ENCODE data around the gene CSNK1A1L.

DNA sequence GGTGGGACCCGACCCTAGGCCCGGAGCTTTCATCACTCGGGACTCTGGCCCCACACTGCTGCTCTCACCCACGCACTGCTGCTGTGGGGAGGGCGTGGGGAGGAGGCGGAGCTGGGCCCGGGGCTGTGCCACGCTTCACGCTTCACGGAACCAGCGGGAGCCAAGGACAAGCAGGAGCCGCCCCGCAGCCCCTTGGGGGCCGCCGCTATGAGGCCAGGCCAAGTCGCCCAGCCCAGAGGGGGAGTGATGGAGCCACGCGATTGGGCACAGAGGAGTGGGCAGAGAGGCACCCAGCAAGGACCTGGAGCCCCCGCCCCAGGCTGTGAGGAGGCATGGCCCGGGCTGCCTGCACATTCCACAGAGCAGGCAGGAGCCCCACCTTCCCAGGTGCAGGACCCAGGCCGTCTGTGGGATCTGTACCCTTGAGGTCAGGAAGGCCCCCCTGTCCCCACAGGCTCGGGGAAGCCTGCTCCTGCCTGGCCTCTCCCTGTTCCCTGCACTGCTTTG, 35.8 kb downstream of the CSNK1A1L start:
- TF ChIP-seq CHD4 (IDR thresholded peaks at IDR 0.05) = no peak
- no peak for TF ChIP-seq POLR2A (IDR thresholded peaks at IDR 0.05; ENCODE audit: low read depth, low read length)
- no peak for TF ChIP-seq CEBPB (IDR thresholded peaks at IDR 0.05; ENCODE audit: borderline replicate concordance in 1 of 2, low read depth in 2 of 2, low read length in 2 of 2)
- TF ChIP-seq MYC (IDR thresholded peaks at IDR 0.05; ENCODE audit: insufficient read depth, insufficient read length, insufficient replicate concordance, low read length, severe bottlenecking) = no peak
- no peak for TF ChIP-seq NR2C2 (IDR thresholded peaks at IDR 0.05; ENCODE audit: borderline replicate concordance, control insufficient read depth, insufficient read length, low read depth)
- no peak for TF ChIP-seq RAD21 (IDR thresholded peaks at IDR 0.05; ENCODE audit: insufficient read depth, low read depth, low read length)
- no peak for TF ChIP-seq EZH2 (IDR thresholded peaks at IDR 0.05; ENCODE audit: borderline replicate concordance, control insufficient read depth, low read depth, low read length)
- TF ChIP-seq, protein P1, sequence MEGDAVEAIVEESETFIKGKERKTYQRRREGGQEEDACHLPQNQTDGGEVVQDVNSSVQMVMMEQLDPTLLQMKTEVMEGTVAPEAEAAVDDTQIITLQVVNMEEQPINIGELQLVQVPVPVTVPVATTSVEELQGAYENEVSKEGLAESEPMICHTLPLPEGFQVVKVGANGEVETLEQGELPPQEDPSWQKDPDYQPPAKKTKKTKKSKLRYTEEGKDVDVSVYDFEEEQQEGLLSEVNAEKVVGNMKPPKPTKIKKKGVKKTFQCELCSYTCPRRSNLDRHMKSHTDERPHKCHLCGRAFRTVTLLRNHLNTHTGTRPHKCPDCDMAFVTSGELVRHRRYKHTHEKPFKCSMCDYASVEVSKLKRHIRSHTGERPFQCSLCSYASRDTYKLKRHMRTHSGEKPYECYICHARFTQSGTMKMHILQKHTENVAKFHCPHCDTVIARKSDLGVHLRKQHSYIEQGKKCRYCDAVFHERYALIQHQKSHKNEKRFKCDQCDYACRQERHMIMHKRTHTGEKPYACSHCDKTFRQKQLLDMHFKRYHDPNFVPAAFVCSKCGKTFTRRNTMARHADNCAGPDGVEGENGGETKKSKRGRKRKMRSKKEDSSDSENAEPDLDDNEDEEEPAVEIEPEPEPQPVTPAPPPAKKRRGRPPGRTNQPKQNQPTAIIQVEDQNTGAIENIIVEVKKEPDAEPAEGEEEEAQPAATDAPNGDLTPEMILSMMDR (IDR thresholded peaks at IDR 0.05 in 2 of 3, conservative IDR thresholded peaks at IDR 0.05 in 1 of 3; ENCODE audit: control insufficient read depth in 2 of 3, extremely low read depth in 1 of 3, insufficient read depth in 1 of 3, low read depth in 3 of 3, low read length in 3 of 3) = no peak
- no peak for TF ChIP-seq SPI1 (IDR thresholded peaks at IDR 0.05; ENCODE audit: borderline replicate concordance, insufficient read depth, low read depth, low read length)
- TF ChIP-seq, protein P2, sequence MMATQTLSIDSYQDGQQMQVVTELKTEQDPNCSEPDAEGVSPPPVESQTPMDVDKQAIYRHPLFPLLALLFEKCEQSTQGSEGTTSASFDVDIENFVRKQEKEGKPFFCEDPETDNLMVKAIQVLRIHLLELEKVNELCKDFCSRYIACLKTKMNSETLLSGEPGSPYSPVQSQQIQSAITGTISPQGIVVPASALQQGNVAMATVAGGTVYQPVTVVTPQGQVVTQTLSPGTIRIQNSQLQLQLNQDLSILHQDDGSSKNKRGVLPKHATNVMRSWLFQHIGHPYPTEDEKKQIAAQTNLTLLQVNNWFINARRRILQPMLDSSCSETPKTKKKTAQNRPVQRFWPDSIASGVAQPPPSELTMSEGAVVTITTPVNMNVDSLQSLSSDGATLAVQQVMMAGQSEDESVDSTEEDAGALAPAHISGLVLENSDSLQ (IDR thresholded peaks at IDR 0.05) = no peak
